ENCODE measurements around the gene KIR3DL1.

DNA sequence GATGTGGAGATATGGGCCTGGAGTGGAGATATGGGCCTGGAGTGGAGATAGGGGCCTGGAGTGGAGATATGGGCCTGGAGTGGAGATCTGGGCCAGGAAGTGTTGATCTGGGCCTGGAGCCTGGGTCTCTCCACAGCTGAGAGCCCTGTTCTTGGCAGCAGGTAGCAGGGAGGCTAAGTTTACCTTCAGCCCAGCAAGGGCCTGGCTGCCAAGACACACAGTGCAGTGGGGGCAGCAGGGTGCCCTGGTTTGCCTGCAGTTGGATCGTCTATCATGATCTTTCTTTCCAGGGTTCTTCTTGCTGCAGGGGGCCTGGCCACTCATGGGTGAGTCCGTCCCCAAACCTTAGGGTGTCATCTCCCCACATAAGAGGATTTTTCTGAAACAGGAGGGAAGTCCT is 34.7 kb downstream of the KIR3DL1 start:
- TF ChIP-seq PKNOX1 (IDR thresholded peaks at IDR 0.05), result no peak
- no peak for TF ChIP-seq NFRKB (IDR thresholded peaks at IDR 0.05)
- no peak for TF ChIP-seq SUZ12 (IDR thresholded peaks at IDR 0.05)
- no peak for TF ChIP-seq LEF1 (IDR thresholded peaks at IDR 0.05; ENCODE audit: borderline replicate concordance)
- no peak for TF ChIP-seq BHLHE40 (IDR thresholded peaks at IDR 0.05; ENCODE audit: borderline replicate concordance)
- TF ChIP-seq ELF4 (IDR thresholded peaks at IDR 0.05), result no peak
- no peak for TF ChIP-seq CTBP1 (IDR thresholded peaks at IDR 0.05; ENCODE audit: borderline replicate concordance)
- no peak for TF ChIP-seq SP1 (IDR thresholded peaks at IDR 0.05)
- no peak for TF ChIP-seq FOXK2 (IDR thresholded peaks at IDR 0.05)
- TF ChIP-seq FOXA1 (IDR thresholded peaks at IDR 0.05), result no peak
- no peak for TF ChIP-seq FOXM1 (IDR thresholded peaks at IDR 0.05; ENCODE audit: borderline replicate concordance)
- no peak for TF ChIP-seq ARNT (IDR thresholded peaks at IDR 0.05)
- no peak for TF ChIP-seq HDGF (IDR thresholded peaks at IDR 0.05; ENCODE audit: borderline replicate concordance)

Data from HEK293T (cell line).